Measurements from ENCODE around the gene IPO13. TPM values are rescaled to one million over a fixed set of nuclear protein-coding genes. Genes with fewer than 3 reads are reported as not detected.

IPO13 gene
- total RNA-seq, 1 donor from 2014 or later, result 40.3 TPM

DNA sequence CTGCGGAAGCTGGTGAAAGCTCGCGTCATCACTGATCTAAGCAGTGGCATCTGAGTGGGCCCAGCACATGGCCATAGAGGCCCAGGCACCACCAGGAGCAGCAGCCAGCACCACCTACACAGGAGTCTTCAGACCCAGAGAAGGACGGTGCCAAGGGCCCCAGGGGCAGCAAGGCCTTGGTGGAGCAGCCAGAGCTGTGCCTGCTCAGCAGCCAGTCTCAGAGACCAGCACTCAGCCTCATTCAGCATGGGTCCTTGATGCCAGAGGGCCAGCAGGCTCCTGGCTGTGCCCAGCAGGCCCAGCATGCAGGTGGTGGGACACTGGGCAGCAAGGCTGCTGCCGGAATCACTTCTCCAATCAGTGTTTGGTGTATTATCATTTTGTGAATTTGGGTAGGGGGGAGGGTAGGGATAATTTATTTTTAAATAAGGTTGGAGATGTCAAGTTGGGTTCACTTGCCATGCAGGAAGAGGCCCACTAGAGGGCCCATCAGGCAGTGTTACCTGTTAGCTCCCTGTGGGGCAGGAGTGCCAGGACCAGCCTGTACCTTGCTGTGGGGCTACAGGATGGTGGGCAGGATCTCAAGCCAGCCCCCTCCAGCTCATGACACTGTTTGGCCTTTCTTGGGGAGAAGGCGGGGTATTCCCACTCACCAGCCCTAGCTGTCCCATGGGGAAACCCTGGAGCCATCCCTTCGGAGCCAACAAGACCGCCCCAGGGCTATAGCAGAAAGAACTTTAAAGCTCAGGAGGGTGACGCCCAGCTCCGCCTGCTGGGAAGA, 16.4 kb upstream of the IPO13 start:
- DNase-seq (ENCODE audit: low spot score), result no peak

DNA sequence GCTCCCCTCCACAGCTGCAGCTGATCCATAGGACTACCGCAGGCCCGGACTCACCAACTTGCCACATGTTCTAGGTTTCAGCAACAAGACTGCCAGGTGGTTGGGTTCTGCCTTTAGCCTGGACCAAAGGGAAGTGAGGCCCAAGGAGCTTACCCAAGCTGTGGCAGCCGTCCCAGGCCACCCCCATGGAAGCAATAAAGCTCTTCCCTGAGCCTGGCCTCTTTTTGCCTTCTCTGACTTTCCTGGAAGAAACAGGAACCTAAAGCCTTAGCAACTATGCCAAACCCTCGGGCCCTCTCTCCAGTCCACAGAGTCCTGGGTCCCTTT, 15.8 kb upstream of the IPO13 start:
- DNase-seq (ENCODE audit: low spot score), result no peak

DNA sequence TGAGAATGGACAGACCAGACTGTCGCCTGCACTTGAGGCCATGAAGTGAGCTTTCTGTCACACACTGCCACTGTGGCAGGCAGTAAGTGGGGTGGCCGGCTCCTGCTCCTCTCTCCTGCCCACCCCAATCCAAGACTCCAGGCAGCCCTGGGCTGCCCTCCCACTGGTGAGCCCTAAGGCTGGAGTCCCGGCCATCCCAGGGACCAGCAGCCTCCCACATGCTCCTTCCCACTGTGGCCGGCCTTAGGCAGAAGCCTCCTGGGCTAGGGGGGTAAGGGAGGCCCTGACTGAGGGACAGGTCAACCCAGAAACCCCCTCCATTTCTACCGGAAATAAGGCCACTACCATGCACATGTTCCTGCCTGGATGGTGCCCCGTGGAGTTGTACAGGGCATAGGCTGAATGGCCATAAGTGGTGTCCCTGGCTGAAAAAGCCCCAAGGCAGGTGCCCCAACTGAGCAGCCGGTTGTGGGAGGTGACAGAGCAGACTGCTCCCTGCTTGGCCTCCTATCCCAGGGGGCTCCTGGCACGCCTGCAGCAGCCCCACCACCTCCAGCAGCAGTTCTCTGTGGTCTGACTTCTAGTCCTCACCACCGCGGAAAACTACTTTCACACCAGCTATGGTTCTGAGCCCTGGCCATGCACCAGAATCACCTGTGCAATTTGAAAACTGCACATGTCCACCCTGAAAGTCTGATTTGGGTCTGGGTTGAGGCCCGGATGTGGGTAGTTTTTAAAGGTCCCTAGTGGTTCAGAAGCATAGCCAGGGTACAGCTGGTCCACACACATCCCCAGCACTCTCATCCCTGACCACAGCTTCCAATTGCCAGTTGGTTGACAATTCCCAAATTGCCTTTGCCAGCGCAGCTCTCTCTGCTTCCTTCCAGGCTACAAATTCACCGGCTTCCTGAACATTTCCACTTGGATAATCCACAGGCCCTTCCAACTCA, 14.8 kb upstream of the IPO13 start:
- DNase-seq (ENCODE audit: low spot score), result no peak

- DNase-seq (ENCODE audit: low spot score), result no peak
Observed at GRCh38 chr1:43932786-43933385, 13.9 kb upstream of the IPO13 start.

GRCh38 chr1:43933386-43934100, 13.2 kb upstream of the IPO13 start, which contains the start of gene ARTN:
Gene ARTN, plus strand, starts transcription at chr1:43933801. Its CDS starts 1,856 bp downstream, at chr1:43935657.
- no peak for DNase-seq (ENCODE audit: low spot score)

DNA sequence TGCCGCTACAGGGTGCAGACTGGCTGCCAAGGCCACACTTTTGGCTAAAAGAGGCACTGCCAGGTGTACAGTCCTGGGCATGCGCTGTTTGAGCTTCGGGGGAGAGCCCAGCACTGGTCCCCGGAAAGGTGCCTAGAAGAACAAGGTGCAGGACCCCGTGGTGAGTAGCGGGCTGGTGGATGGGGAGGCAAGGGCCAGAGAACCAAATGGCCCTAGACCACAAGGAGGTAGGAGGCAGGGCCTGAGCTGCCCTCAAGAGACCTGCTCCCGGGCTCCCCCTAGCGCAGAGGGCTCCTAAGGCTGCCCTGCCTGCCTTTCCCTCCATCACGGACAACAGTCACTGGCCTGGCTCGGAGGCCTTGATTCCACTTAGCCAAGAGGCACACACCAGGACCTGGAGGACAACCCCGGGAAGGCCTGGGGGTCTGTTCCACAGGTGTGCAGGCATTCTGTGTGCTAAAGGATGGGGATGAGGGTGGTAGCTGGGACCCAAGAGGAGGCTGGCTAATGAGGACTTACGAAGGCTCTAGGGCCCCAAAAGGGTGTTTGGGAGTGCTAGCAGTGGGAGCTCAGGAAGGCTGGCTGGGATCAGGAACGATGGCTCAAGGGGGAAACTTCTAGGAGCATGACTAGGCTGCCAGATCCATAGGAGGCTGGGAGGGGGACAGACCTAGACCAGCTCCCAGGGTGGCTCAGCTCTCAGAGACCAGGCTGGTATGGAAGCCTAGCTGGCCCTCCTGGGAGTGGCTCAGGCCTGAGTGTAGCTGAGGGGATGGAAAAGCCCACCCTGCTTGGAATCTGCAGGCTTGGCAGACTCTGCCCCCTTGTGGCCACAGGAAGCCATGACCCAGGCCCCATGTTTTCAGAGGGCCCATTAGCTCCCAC, 12.4 kb upstream of the IPO13 start:
- DNase-seq (ENCODE audit: low spot score), result peak; percentile 43

- no peak for DNase-seq (ENCODE audit: low spot score)
Observed at GRCh38 chr1:43934986-43935324, 11.8 kb upstream of the IPO13 start.

DNA sequence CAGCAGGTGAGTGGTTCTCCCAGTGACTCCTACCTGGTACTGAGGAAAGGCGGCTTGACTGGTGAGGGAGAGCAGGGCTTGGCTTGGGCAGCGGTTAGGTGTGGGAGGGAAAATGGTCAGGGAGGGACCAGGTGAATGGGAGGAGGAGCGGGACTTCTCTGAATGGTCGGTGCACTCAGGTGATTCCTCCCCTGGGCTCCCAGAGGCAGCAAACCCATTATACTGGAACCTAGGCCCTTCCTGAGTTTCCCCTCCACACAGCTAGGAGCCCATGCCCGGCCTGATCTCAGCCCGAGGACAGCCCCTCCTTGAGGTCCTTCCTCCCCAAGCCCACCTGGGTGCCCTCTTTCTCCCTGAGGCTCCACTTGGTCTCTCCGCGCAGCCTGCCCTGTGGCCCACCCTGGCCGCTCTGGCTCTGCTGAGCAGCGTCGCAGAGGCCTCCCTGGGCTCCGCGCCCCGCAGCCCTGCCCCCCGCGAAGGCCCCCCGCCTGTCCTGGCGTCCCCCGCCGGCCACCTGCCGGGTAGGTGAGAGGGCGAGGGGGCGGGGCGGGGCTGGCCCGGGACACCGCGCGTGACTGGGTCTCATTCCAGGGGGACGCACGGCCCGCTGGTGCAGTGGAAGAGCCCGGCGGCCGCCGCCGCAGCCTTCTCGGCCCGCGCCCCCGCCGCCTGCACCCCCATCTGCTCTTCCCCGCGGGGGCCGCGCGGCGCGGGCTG, 10.9 kb upstream of the IPO13 start:
- DNase-seq (ENCODE audit: low spot score), result peak; percentile 52

- DNase-seq (ENCODE audit: low spot score), result no peak
Observed at GRCh38 chr1:43936431-43937151, 10.2 kb upstream of the IPO13 start.

- DNase-seq (ENCODE audit: low spot score), result no peak
Observed at GRCh38 chr1:43937179-43937865, 9.4 kb upstream of the IPO13 start.

DNA sequence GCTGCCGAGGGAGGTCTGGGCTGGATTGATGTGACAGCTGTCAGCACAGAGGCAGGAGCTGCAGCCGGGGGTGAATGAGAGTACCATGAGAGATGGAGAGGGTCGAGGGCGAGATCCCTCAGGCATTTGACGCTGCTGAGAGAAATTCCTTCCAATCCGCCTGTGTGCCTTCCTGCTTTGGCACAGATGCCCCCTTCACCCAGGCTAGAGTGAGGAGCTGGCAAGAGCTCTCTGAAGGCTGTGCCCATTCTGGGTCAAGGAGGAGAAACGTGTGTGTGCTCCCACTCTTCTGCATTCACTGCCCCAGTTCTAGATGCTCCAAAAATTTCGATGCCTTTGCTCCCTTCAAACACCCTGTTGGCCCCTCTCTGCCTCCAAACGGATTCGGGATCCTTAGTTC, 8.4 kb upstream of the IPO13 start:
- no peak for DNase-seq (ENCODE audit: low spot score)

GRCh38 chr1:43938892-43939587, 7.7 kb upstream of the IPO13 start:
- DNase-seq (ENCODE audit: low spot score), result no peak

DNA sequence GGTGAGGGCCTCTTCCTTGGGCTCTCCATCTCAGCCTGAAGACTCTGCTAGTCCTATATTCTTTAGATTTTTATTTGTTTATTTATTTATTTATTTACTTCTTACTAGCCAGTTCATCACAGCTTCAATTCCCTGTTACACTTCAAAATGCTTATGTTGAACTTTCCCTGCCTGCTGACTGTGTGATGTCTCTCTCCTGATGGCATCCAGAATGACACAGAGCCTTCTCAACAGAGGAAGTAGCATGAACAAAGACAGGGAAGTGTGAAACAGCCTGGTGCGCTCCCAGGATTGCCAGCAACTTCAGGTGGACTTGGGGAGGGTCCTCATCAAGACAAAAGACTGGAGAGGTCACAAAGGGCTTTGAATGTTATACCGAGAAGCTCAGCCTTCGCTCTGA, 4.3 kb upstream of the IPO13 start:
- no peak for DNase-seq (ENCODE audit: low spot score)

DNA sequence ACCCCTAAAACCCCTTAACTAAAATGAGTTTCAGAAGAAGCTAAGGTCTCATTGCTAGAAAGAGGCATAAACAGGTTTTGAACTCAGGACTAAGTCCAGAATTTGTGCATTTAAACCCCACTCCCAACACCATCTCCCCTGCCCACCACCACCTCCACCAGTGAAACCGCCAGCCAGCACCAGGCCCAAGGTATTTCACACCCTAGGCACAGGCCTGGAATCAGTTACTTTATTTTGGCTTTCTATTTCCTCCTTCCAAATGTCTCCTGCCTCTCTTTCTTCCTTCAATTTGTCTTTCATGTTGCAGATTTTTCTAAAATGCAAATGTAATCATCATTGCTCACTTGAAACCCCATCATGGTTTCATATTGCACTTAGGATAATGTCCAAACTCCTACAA, 1.9 kb upstream of the IPO13 start:
- DNase-seq (ENCODE audit: low spot score), result no peak

GRCh38 chr1:43945674-43946235, 995 bp upstream of the IPO13 start:
- DNase-seq (ENCODE audit: low spot score), result no peak

- DNase-seq (ENCODE audit: low spot score), result no peak
Observed at GRCh38 chr1:43947061-43947873, 517 bp downstream of the IPO13 start.

DNA sequence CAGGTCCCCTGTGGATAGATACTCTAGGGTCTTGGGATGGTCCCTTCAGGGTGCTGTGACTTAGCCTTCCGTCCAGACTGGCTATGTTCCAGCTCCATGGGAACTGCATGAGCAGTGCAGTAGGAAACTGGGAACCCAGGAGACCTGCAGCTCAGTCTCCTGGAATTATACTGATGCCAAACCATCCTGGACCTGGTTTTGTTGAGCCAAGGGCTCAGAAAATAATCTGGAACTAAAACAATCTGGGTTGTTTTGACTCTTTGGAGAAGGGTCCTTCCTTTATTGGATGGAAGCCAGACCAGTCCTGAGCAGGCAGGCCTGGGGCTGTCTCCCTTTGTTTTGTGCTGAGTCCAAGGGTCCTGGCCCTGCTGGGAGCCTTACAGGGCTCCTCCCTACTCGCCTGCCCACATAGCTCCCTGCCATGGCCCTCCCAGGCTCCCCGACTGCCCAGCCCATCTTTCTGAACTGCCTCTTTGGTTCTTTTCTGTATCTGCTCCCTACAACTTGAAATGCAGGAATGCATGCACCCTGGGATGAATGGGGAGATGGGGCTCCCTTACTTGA, 1.2 kb downstream of the IPO13 start:
- no peak for DNase-seq (ENCODE audit: low spot score)
